ENCODE data around the gene AGXT. TPM values are rescaled to one million over a fixed set of nuclear protein-coding genes. Genes with fewer than 3 reads are reported as not detected.

Gene AGXT
- total and polyA plus RNA-seq, 2 of the 8 experiments (the other 6 are each of a cell fraction or from before 2014, with no cell fraction given): 0.03 TPM; not detected in 1

DNA sequence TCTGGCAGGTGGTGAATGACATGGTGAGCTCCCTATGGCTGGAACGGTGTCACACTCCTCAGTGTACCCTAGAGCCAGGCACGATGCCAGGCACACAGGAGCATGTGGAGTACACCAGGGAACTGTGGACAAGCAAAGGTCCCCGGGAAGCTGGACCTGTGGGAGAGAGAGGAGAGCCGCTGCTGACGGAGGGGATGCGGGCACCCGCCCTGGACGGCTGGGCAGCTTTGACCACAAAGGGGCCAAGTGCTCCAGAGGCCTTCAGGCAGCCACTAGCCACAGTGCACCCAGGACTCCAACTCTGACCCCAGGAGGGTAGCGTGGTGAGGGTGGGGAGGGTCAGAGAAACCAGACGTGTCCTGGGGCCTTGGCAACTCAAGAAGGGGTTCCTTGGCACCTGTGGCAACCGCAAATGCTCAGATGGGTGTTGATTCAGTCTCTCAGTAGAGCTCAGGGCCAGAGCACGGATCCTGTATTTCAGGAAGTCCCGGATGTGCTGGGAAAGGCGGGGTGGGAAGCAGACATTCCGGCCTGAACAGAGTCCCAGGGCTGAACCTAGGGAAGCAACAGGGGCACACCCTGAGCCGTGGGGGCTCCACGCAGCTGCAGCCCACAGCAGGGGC is 29.6 kb downstream of the AGXT start (continued):
- TF ChIP-seq, protein P1, sequence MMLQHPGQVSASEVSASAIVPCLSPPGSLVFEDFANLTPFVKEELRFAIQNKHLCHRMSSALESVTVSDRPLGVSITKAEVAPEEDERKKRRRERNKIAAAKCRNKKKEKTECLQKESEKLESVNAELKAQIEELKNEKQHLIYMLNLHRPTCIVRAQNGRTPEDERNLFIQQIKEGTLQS (IDR thresholded peaks at IDR 0.05; ENCODE audit: insufficient read depth, low read depth, low read length): no peak

All from H1 (cell line).